Right ventricle myocardium inferior (tissue), 1 donor: ENCODE data around the gene DPYSL3. TPM values are rescaled to one million over a fixed set of nuclear protein-coding genes. Genes with fewer than 3 reads are reported as not detected.
"Not testable (repeated sequence)": the region's sequence is repeated elsewhere in the genome, so short reads cannot be mapped to it uniquely, and the experiment has no call there.

Experiments used
- ATAC-seq: fragments of 200-7000 bp; cut with Tn5 transposase; one replicate; pipeline ENCODE4 v1.9.1; 2020; ENCODE audit warnings: mild to moderate bottlenecking, moderate library complexity
- DNase-seq: peaks from one replicate; pipeline ENCODE4 v3.0.0; 2021; ENCODE audit errors: missing footprints
- intact Hi-C: fragments of 100-400 bp; cut with DNase I; formaldehyde crosslinking; loops from one replicate; pipeline ENCODE4 v1.11.0; 2022
- total RNA-seq: library from RNA; stranded (reverse); fragmentation: NEBNext Ultra II Directional; extraction: Animal tissue kit (Norgen Biotek cat#: 25700); gene quantifications from one replicate; pipeline ENCODE4 v1.2.1, GENCODE V29; 2021
- donor health status: DM: no; HTN: yes; CAD: no; lungs with severe emphysema.

Gene DPYSL3
- total RNA-seq, 1 donor from 2014 or later: 22.1 TPM

DNA sequence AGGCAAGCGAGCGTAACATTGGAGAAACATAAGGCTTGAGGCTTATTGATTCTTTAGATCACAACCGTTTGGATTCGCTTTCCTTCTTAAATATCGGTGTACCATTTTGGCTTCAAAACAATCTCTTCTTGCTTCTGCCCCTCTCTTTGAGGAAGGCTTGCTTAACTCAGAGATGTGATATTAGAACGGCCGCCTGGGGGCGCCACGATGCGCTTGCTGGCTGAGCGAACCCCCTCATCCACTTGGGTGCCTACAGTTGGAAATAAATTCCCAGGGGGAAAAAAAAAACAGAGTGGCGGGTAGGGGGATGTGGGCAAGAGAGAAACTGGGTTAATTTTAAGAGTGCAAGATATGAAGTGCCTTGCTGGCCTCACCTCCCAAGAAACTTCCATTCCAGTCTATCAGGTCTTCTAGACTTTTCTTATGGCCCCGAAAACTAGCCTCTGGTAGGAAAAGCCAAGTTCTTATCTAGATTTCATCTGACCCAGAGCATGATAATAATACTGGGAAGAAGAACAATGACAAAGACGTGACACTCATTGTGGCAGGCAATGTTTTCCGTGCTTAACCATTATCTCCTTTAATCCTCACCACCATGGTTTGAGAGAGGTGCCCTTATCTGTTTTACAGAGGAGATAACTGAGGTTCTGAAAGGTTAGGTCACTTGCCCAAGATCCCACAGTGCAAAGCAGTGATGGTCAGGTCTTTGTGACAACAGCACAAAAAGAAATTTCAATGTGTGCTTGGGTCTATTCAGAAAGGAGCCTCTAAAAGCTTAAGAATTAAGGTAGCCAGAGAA, 115.8 kb downstream of the DPYSL3 start:
- intact Hi-C loops: no loop called here
- DNase-seq (no peak), ATAC-seq (no peak)

GRCh38 chr5:147391781-147392180, 118.1 kb downstream of the DPYSL3 start:
- DNase-seq (no peak), ATAC-seq (peak; percentile 74)
- intact Hi-C loops: no loop called here

DNA sequence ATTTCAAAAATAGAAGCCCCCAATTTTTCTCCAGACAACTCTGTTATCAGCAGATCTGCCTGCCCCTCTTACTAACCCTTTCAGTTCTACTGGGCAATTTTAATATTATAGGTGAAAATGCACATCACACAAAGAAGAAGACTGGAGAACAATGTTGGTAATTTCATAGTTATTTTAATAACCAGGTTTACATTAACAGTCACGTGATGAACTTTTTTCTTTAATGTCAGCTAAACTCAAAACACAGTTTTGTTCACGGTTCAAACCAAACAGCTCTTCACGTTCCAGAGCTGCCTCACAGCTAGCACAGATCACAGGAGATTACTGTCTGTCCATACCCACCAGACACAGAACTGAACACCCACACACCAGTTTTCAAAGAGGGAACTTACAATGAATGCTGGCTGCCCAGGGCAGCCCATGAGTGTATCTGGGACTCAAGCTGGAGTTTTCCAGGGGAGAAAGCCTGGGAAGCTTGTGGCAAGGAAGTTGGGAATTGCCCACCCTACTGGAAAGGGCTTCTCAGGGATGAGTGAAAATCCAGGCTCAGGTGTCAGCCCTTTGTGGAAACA, 119.1 kb downstream of the DPYSL3 start:
- ATAC-seq (no peak), DNase-seq (no peak)
- intact Hi-C loops: no loop called here

GRCh38 chr5:147388184-147389108, 121.4 kb downstream of the DPYSL3 start:
- DNase-seq (no peak), ATAC-seq (no peak)
- intact Hi-C loops: no loop called here

GRCh38 chr5:147387109-147387508, 122.8 kb downstream of the DPYSL3 start:
- intact Hi-C loops: no loop called here
- no peak for ATAC-seq
- no peak for DNase-seq

GRCh38 chr5:147384346-147385193, 125.3 kb downstream of the DPYSL3 start:
- no peak for DNase-seq
- intact Hi-C loops: no loop called here
- no peak for ATAC-seq

GRCh38 chr5:147382776-147383175, 127.1 kb downstream of the DPYSL3 start:
- DNase-seq (no peak), ATAC-seq (peak; percentile 69)
- intact Hi-C loops: no loop called here

- ATAC-seq: no peak
- no peak for DNase-seq
- intact Hi-C loops: no loop called here
Measured at GRCh38 chr5:147381555-147381954, 128.3 kb downstream of the DPYSL3 start.

DNA sequence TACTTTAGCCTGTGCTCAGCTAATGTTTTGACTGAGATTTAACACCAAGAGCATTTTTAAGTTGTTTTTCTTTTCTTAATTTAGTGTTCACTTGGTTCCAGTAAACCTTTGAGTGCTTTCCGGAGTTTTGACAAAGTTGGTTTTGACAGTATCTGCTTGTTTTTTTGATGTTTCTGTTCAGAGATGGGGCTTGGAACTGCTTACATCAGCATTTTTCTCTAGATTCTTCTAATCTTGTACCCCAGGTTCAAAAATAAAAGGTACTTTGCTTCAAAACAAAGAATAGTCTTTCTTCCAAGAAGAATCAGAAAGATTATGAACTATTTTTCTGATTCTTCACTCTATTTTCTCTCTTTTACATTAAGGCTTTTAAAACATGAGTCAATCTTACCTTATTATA, 132.2 kb downstream of the DPYSL3 start:
- intact Hi-C loops: no loop called here
- ATAC-seq (no peak), DNase-seq (no peak)

DNA sequence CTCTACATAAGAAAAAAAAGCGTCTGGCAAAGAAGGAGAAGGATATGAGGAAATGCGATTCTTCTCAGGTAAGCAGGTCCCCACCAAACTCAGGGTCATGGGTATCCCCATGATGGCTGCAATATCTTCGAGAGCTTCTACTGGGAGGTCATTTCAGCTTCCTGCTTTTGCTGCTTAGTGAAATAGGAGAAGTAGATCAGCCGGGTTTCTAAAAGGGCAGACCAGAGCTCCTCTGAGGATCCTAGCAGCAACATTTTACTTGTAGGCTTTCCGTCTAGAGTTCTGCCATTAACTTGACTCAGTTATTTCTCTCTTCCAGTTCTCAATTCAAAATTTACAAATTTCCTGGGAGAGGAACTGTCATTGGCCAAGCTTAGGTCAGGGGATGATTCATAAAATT, 134.7 kb downstream of the DPYSL3 start:
- ATAC-seq (no peak), DNase-seq (no peak)
- intact Hi-C loops: no loop called here

DNA sequence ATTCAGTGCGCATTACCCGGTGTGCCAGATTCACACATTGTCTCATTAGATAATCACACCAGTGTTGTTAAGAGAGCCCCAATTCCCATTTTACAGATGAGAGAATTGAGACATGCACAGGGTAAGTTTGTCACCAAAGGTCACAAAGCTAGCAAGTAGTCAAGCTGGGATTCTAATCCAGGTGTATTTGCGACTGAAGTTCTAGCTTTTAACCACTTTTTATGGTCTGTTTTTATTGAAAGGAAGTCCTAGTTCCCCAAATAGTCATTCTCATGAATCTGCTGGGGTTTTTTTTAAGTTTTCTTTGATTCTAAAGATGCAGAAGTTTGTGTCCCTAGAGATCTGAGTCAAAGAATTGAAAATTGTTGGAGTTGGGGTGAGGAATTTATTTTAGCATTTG, 136.5 kb downstream of the DPYSL3 start:
- intact Hi-C loops: no loop called here
- no peak for DNase-seq
- no peak for ATAC-seq

GRCh38 chr5:147372191-147372590, 137.7 kb downstream of the DPYSL3 start:
- DNase-seq (no peak), ATAC-seq (no peak)
- intact Hi-C loops: no loop called here

DNA sequence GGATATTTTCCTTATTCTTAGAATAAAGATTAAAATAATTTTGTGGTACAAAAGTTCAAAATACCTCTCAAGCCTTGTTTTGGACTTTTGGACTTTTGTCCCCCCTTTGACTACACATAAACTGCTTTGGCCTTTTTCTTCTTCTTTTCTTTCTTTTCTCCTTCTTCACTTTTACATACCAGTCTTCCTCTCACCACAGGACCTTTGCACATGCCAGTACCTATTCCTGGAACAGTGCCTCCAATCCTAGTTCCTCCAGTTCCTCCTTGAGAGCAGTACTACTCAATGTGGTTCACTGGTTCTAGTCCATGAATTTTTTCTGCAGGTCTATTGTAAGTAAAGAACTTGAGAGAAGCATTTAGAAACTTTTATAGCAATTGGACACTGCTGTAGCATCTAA, 138.6 kb downstream of the DPYSL3 start:
- ATAC-seq (no peak), DNase-seq (no peak)
- intact Hi-C loops: no loop called here

DNA sequence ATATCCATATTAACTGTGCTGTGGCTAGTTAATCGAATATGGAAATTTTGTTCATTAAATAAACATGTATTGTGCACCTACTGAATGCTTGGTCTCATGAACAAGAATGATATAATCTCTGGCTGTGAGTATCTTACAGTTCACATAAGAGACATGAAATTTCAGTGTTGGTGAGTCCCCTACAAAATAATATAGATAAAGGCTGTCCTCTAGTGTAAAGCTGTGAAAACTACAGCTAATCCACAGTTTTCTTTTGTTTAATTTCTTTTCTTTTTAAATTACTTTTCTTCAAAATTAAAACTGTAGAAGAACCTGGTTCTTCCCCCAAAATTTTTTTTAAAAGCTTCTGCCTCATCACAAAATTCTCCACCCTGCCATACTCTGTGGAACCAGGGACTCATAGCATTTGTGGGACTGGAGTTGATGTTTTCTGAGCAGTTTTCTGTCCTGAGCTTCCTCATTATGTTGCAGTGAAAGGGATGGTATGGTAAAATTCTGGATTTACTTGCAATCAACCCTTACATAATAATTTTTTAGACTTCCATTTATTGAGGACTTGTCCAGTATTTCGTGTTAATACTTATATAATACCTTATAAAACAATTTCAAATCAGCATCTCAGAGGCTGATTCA, 140.0 kb downstream of the DPYSL3 start:
- DNase-seq: no peak
- intact Hi-C loops: loop anchor here (1.0 kb wide), 1 partner anchor 146 kb away; no protein-coding TSS in a partner anchor
- ATAC-seq: no peak

- intact Hi-C loops, DNase-seq, ATAC-seq: not testable (repeated sequence)
Measured at GRCh38 chr5:147367381-147367780, 142.5 kb downstream of the DPYSL3 start.

GRCh38 chr5:147361441-147362175, 148.3 kb downstream of the DPYSL3 start:
- no peak for DNase-seq
- no peak for ATAC-seq
- intact Hi-C loops: no loop called here

DNA sequence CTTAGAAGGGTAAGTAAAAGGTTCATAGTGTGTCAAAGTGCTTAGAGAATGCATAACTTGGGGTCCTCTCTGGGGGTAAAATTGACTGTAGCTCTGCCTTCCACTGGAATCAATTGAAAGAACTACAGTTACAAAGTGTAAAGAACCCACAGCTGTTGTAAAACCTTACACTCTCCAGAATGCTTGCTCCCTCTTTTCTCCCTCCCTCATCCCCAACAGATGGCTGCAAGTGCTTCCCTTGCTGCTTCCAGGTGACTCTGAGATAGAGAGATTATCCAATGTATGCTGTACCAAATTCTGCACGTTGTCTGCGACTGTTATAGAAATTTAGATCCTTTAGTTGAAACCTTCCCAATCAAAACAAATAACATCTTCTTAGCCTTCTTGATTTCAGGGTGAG, 149.1 kb downstream of the DPYSL3 start:
- no peak for ATAC-seq
- intact Hi-C loops: no loop called here
- no peak for DNase-seq

DNA sequence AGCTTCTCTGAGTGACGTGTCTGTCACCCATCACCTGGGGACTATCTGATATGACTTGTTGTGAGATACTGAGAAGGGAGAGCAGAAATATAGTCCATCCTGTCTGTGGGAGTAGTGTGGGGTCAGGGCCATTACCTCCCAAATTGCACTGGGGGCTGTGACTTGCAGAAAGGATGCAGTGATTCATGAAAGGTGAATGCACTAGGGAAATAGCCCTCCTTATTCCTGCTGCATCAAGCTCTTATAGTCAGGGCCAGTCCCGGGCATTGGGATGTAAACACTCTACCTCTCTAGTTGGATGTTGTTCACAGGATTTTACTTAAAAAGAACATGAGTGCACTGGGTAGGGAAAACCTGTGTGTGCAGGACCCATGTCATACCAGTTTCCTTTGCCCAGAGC, 150.3 kb downstream of the DPYSL3 start:
- ATAC-seq (no peak), DNase-seq (no peak)
- intact Hi-C loops: no loop called here
